ENCODE results near the gene CSGALNACT2.

The CSGALNACT2 gene

GRCh38 chr10:43204042-43204942 lies 66.0 kb downstream of the CSGALNACT2 start:
- DNase-seq = no peak

GRCh38 chr10:43204943-43205671 lies 66.9 kb downstream of the CSGALNACT2 start:
- peak; percentile 25 to 70 for DNase-seq

DNA sequence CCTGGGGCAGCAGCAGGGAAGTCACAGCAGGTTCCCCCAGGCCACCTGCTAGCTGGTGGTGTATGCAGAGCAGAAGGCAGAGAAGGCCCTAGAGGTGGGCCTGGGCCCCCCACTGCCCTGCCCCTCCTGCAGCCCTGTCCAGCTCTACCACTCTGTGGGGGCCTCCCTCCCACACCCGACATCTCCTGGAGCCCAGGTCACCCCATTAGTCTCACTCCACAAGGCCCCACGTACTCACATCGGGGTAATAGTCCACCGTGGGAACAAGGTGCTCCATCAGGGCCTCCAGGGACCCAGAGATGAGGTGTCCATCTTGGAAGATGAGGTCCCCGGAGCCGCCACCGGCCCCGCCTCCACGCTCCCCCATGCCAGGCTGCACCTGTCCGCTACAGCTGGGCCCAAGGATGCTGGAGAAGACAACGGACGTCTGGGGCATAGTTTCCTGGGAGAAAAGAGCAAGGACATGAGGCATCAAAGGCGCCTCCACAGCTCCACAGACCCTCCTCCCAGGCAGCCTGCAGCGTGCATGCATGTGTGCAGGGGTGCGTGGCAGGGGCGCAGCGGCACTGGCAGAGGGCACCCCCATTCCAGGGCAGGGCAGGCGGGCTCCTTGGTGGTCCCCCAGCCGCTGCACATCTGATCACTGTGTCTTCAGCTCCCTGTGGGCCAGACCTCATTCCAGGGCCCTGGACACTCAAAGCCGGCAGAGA lies 67.6 kb downstream of the CSGALNACT2 start:
- DNase-seq = no peak

GRCh38 chr10:43206391-43207235 lies 68.4 kb downstream of the CSGALNACT2 start:
- no peak for DNase-seq

- no peak for DNase-seq
Measured at GRCh38 chr10:43208147-43209073, 70.2 kb downstream of the CSGALNACT2 start.

DNA sequence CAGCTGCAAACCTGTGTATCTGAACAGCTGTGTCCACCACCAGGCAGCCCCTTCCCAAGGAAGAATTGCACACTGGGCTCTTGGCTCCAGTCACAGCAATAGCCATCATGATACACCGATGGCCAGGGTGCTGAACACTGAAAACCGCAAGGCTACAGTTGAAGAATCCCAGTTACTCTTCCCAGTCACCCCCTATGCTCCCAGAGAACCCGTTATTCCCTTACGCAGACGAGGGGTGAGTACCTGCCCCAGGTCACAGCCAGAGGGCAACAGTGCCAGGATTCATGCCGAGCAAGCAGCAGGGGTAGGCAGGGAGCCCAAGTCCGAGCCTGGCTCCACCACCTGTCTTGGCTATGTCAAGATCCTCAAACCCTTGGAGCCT lies 70.8 kb downstream of the CSGALNACT2 start:
- no peak for DNase-seq

GRCh38 chr10:43209651-43210141 lies 71.5 kb downstream of the CSGALNACT2 start:
- no peak for DNase-seq

DNA sequence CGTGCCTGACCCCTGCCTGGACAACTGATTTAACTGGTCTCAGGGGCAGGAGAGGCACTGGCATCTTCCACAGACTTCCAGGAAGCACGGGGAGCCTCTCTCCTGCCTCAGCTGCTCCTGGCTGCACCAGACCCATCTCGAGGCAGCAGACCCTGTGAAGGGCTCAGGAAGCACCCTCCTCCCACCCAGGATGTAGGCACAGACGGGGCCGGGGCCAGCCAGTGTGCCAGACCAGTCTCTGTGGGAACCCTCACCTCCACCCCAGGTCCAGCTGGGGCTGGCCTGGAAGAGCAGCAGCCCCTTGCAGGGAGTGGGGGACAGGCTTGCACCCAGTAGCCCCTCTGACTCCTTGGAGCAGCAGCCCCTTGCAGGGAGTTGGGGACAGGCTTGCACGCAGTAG lies 72.3 kb downstream of the CSGALNACT2 start:
- DNase-seq = no peak

DNA sequence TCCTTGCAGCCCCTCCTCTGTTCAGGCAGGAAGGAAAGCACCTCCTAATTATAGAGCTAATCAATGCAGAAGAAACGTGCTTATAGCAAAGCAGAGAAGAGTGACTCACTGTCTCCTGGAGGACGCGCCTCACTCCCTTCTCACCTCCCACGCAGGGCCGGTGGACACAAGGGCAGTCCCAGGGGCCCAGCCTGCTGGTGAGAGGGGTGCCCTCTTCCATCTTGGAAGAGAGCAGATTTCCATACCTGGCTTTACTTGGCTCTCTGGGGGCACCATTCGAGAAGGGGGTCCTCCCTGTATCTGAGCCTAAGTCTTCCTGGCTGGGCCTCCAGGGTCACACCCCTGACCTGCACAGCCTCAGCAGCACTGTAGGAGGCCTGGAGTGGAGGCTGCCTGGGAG lies 72.8 kb downstream of the CSGALNACT2 start:
- no peak for DNase-seq

DNA sequence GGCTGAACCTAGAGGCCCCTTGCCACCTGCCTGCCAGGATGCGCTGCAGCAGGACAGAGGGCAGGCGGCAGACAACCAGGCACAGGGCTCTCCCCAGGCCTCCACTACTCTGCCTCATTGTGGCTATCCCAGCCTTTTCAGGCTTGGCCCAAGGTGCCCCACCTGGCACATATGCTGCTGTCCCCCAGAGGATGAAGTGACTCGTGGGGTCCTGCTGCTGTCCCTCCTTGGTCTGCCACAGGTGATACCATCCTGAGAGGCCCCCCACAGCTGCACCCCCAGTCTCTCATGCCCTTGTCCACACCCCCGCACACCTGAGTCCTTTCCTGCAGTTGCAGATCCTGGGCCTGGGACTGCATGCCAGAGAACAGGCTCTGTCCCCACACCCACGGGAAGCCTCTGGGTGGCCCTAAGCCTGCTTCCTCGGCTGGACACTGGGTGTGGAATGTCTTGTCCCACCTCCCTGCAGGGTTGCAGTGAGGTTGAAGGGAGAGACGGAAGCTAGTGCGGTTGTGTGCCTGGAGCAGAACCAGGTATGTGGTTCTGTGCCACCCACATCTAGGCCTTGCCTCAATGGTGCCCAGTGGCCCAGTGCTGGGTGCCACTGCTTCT lies 73.3 kb downstream of the CSGALNACT2 start:
- DNase-seq = no peak

- no peak for DNase-seq
Measured at GRCh38 chr10:43212043-43212721, 73.9 kb downstream of the CSGALNACT2 start.

GRCh38 chr10:43214071-43214955 lies 76.1 kb downstream of the CSGALNACT2 start:
- DNase-seq = no peak

DNA sequence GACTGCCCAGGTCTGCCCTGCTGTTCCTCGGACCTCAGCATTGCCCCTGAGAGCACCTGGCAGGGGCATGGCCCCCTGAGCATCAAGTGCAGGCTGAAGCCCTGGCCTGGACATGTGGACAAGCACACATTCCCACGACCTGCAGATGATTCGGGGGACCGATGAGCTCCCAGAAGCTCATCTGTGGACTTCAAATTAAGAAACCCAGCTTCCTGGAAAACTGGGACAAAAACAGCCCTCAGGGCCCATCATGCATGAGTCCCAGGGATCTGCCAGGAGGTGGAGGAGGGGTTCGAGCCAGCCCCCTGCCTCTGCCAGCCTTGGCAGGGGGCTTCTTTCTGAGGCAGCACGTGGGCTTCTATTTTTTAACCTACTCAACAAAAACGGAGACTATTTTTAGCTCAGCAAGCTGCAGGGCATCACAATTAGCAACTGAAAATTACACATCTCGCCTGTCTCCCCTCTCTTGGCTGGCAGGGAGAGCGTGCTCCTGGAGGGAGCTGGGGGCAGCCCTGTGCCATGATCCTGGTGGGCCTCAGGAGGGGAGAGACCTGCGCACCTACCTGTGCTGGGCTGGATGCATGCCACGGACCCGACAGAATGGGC lies 76.8 kb downstream of the CSGALNACT2 start:
- DNase-seq = no peak

DNA sequence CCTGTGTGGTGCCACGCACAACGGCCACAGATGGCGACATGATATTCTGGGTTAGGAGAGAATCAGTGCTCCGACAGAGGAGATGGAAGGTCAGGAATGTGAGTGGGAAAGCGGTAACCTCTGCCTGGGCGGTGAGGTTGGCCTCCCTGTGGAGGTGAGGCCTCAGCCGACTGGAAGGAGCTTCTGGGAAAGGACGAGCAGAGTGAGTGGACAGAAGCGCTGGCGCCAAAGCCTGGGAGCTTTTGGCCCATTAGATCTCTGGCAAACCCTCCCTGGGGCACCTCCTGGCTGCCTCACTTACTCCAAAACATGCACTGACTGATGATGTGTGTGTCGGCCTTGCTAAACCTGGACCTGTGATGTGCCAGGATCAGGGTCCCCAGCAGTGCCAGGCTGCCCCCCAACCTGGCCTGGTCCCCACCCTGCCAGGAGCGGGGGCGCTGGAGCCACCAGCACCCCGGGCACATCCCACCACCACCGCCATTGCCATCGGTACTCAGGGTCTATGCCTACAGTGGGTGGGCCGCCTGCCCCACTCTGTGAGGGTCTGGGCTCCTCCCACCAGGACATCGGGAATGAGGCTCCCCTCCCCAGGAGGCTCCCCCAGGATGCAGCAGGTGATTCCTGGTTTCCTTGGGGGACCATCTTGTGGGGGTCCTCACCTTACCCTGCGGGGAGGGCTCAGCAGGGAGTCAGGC lies 77.7 kb downstream of the CSGALNACT2 start:
- no peak for DNase-seq

GRCh38 chr10:43216931-43217562 lies 78.8 kb downstream of the CSGALNACT2 start:
- DNase-seq = no peak

DNA sequence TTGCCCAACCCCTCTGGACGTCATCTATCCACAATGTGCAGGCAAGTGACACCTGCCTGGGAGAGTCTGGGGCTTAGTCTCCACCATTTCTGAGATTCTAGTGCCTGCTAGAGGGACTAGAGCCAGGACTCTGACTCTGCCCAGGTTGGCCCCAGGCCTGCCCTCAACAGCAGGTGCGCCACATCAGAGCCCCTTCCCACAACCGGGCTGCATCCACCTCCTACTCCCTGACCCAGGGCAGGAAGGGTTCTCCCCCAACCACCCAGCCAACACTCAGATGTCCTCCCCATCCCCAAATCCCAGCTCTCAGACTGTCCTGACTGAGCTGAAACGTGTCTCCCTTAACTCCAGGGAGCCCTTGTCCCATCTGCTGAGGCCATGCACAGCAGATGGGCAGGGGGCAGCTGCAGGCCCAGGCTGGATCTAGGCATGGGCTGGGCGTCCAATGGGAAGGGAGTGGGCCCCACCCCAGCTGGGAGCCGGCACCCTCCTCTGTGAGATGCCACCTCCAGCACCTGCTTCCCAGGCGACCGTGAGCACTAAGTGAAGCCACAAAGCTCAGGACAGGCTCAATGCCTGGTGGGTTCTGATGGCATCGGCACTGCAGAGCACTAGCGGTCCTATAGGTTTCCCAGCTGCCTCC lies 79.4 kb downstream of the CSGALNACT2 start:
- no peak for DNase-seq

Measured in bone marrow (tissue), 2 donors.